Fibroblast of lung (primary cell): ENCODE data around the gene TXNIP. TPM values are rescaled to one million over a fixed set of nuclear protein-coding genes. Genes with fewer than 3 reads are reported as not detected.

Experiments
- DNase-seq, 2 donors: peaks; one replicate each; pipeline versions ENCODE4 v3.0.0 to v3.0.0-alpha.2; 2010; ENCODE audit warnings: low read depth in 2 of 2
- H2AFZ ChIP-seq: 2 replicates; pipeline ENCODE4 v1.5.1; 2012; ENCODE audit warnings: low read length, control low read depth, inconsistent platforms
- H3K27ac ChIP-seq: 2 replicates; pipeline ENCODE4 v1.5.1; 2011; ENCODE audit warnings: low read length, control low read depth; ENCODE audit not compliant: insufficient read depth
- H3K27me3 ChIP-seq: 2 replicates; pipeline ENCODE4 v1.5.1; 2011; ENCODE audit warnings: mild to moderate bottlenecking, low read length; ENCODE audit not compliant: control insufficient read depth, insufficient read depth
- H3K36me3 ChIP-seq: 2 replicates; pipeline ENCODE4 v1.5.1; 2011; ENCODE audit warnings: low read length; ENCODE audit not compliant: control insufficient read depth, insufficient read depth
- H3K4me1 ChIP-seq: 2 replicates; pipeline ENCODE4 v1.5.1; 2011; ENCODE audit warnings: low read length; ENCODE audit not compliant: control insufficient read depth, insufficient read depth; ENCODE audit errors: extremely low read depth
- H3K4me2 ChIP-seq: 2 replicates; pipeline ENCODE4 v1.5.1; 2011; ENCODE audit warnings: low read length, control low read depth; ENCODE audit not compliant: insufficient read depth; ENCODE audit errors: extremely low read depth
- H3K4me3 ChIP-seq, 4 experiments: fragments of 200-600 bp in 1 of 4; sonication (generic) in 1 of 4; replicated peaks in 1 of 4; 2 replicates each; pipeline ENCODE4 v1.5.1; 2011 to 2016; ENCODE audit warnings: low read length in 4 of 4, low read depth in 3 of 4, mild to moderate bottlenecking in 3 of 4, control low read depth in 2 of 4, inconsistent platforms in 1 of 4, mixed read lengths in 1 of 4; ENCODE audit not compliant: insufficient read depth in 1 of 4; ENCODE audit errors: control extremely low read depth in 1 of 4
- H3K79me2 ChIP-seq: 2 replicates; pipeline ENCODE4 v1.5.1; 2012; ENCODE audit warnings: mild to moderate bottlenecking, low read length, inconsistent platforms; ENCODE audit not compliant: control insufficient read depth, insufficient read depth
- H3K9ac ChIP-seq: 2 replicates; pipeline ENCODE4 v1.5.1; 2011; ENCODE audit warnings: mild to moderate bottlenecking, low read length, control low read depth; ENCODE audit not compliant: insufficient read depth
- H3K9me3 ChIP-seq: 2 replicates; pipeline ENCODE4 v1.5.1; 2012; ENCODE audit warnings: low read depth, low read length; ENCODE audit not compliant: control insufficient read depth, insufficient read depth
- H4K20me1 ChIP-seq: 2 replicates; pipeline ENCODE4 v1.5.1; 2011; ENCODE audit warnings: low read length; ENCODE audit not compliant: control insufficient read depth, insufficient read depth; ENCODE audit errors: extremely low read depth
- CTCF ChIP-seq, 2 donors: IDR thresholded peaks in 1 of 2; conservative IDR thresholded peaks in 1 of 2; 1 replicate in 1 of 2; 2 replicates in 1 of 2; pipeline ENCODE4 v1.5.1; 2011 to 2012; ENCODE audit warnings: low read length in 2 of 2, control low read depth in 1 of 2, inconsistent platforms in 1 of 2, low read depth in 1 of 2, mild to moderate bottlenecking in 1 of 2
- EZH2 ChIP-seq: IDR thresholded peaks from 2 replicates; pipeline ENCODE4 v1.5.1; 2012; ENCODE audit warnings: low read length, control low read depth, mild to moderate bottlenecking; ENCODE audit errors: missing control alignments
- polyA plus RNA-seq, 2 donors: library from polyadenylated mRNA; depleted of rRNA in 1 of 2; stranded (reverse) in 1 of 2; unstranded in 1 of 2; fragments of >200 nt; gene quantifications; 2 replicates each; pipeline ENCODE4 v1.2.1, GENCODE V29; 2011 to 2012; ENCODE audit warnings: missing spikeins in 1 of 2
- total RNA-seq: library from RNA; depleted of rRNA; stranded (reverse); fragments of >200 nt; gene quantifications from 2 replicates; pipeline ENCODE4 v1.2.1, GENCODE V29; 2014

The TXNIP gene
- total and polyA plus RNA-seq, 2 donors (not counting 1 experiment from before 2014, with no cell fraction given), result 204 to 773 TPM

GRCh38 chr1:145995148-145995881 is 1.1 kb downstream of the TXNIP start:
- peaks cover 10% of the 10 kb centered on the region for H3K4me1 ChIP-seq
- H3K4me3 ChIP-seq, result peak overlapping the region; percentile 68 to 98 (median 75)
- H3K4me2 ChIP-seq, result peak overlapping the region; percentile 49
- H2AFZ ChIP-seq, result no peak overlapping the region
- H3K9me3 ChIP-seq, result no peaks in the 10 kb centered on the region
- H3K79me2 ChIP-seq, result peaks cover 17% of the 10 kb centered on the region
- H4K20me1 ChIP-seq, result no peaks in the 10 kb centered on the region
- peaks cover 4% of the 10 kb centered on the region for H3K36me3 ChIP-seq
- TF ChIP-seq EZH2 (no peak), CTCF (conservative IDR thresholded peaks at IDR 0.05 in 1 of 2, IDR thresholded peaks at IDR 0.05 in 1 of 2; ENCODE audit: low read depth in 1 of 2, low read length in 2 of 2) (no peak)
- no peak for DNase-seq
- no peaks in the 10 kb centered on the region for H3K27me3 ChIP-seq
- H3K27ac ChIP-seq, result no peak overlapping the region
- peak overlapping the region; percentile 59 for H3K9ac ChIP-seq

- no peak for DNase-seq
- peak overlapping the region; percentile 68 to 98 (median 75) for H3K4me3 ChIP-seq
- no peak overlapping the region for H2AFZ ChIP-seq
- TF ChIP-seq EZH2 (no peak), CTCF (conservative IDR thresholded peaks at IDR 0.05 in 1 of 2, IDR thresholded peaks at IDR 0.05 in 1 of 2; ENCODE audit: low read depth in 1 of 2, low read length in 2 of 2) (no peak)
- H3K9me3 ChIP-seq, result no peaks in the 10 kb centered on the region
- H3K79me2 ChIP-seq, result peaks cover 17% of the 10 kb centered on the region
- no peak overlapping the region for H3K27ac ChIP-seq
- H4K20me1 ChIP-seq, result no peaks in the 10 kb centered on the region
- H3K4me2 ChIP-seq, result peak overlapping the region; percentile 49
- H3K4me1 ChIP-seq, result peaks cover 10% of the 10 kb centered on the region
- H3K36me3 ChIP-seq, result peaks cover 4% of the 10 kb centered on the region
- no peak overlapping the region for H3K9ac ChIP-seq
- H3K27me3 ChIP-seq, result no peaks in the 10 kb centered on the region
These were observed 1.8 kb downstream of the TXNIP start for GRCh38 chr1:145994391-145995120.

- Histone ChIP-seq H4K20me1 (no peaks in the 10 kb centered on the region), H3K4me2 (peak overlapping the region; percentile 49), H3K27ac (no peak overlapping the region), H3K9me3 (no peaks in the 10 kb centered on the region), H3K4me1 (peaks cover 10% of the 10 kb centered on the region), H2AFZ (no peak overlapping the region), H3K27me3 (no peaks in the 10 kb centered on the region), H3K79me2 (peaks cover 17% of the 10 kb centered on the region), H3K36me3 (peaks cover 4% of the 10 kb centered on the region), H3K9ac (no peak overlapping the region), H3K4me3 (peak overlapping the region; percentile 68 to 98 (median 75))
- no peak for DNase-seq
- no peak for TF ChIP-seq EZH2
- TF ChIP-seq CTCF (conservative IDR thresholded peaks at IDR 0.05 in 1 of 2, IDR thresholded peaks at IDR 0.05 in 1 of 2; ENCODE audit: low read depth in 1 of 2, low read length in 2 of 2), result no peak
These were observed 2.6 kb downstream of the TXNIP start for GRCh38 chr1:145993618-145994390.
